Mesodermal cell (in vitro differentiated cells): ENCODE measurements around the gene TAF13. TPM values are rescaled to one million over a fixed set of nuclear protein-coding genes. Genes with fewer than 3 reads are reported as not detected.

Experiments used
- H3K27ac ChIP-seq: 2 replicates; pipeline ENCODE4 v1.7.0; 2013; ENCODE audit warnings: mild to moderate bottlenecking, low read depth, low read length, moderate library complexity; ENCODE audit not compliant: severe bottlenecking
- H3K36me3 ChIP-seq: 2 replicates; pipeline ENCODE4 v1.7.1; 2013; ENCODE audit warnings: mild to moderate bottlenecking, low read length, moderate library complexity; ENCODE audit not compliant: control insufficient read depth, insufficient read depth
- H3K4me1 ChIP-seq: one replicate; pipeline ENCODE4 v1.7.1; 2013; ENCODE audit warnings: mild to moderate bottlenecking, low read length; ENCODE audit not compliant: insufficient read depth, control insufficient read depth, poor library complexity, severe bottlenecking
- H3K4me3 ChIP-seq: 2 replicates; pipeline ENCODE4 v1.7.0; 2013; ENCODE audit warnings: low read length, control low read depth, mild to moderate bottlenecking; ENCODE audit not compliant: insufficient read depth, poor library complexity, severe bottlenecking; ENCODE audit errors: extremely low read depth
- H3K9me3 ChIP-seq: 2 replicates; pipeline ENCODE4 v1.7.1; 2013; ENCODE audit warnings: mild to moderate bottlenecking, low read length, moderate library complexity; ENCODE audit not compliant: control insufficient read depth
- WGBS, 2 experiments: methylation state at CpG; one replicate each; pipeline ENCODE4 v1.1.5; 2013; ENCODE audit warnings: missing lambda C conversion rate in 2 of 2; ENCODE audit not compliant: insufficient coverage in 2 of 2; 5-methylcytosine and 5-hydroxymethylcytosine counted together
- polyA plus RNA-seq, 2 experiments: library from polyadenylated mRNA; stranded (reverse); fragments of 50-300 nt; gene quantifications; one replicate each; pipeline ENCODE4 v1.2.3, GENCODE V29; 2013

Gene TAF13, protein sequence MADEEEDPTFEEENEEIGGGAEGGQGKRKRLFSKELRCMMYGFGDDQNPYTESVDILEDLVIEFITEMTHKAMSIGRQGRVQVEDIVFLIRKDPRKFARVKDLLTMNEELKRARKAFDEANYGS
- 43.5 TPM for polyA plus RNA-seq (2013, experiment 1 of 2)
- polyA plus RNA-seq (2013, experiment 2 of 2) = 45.5 TPM

DNA sequence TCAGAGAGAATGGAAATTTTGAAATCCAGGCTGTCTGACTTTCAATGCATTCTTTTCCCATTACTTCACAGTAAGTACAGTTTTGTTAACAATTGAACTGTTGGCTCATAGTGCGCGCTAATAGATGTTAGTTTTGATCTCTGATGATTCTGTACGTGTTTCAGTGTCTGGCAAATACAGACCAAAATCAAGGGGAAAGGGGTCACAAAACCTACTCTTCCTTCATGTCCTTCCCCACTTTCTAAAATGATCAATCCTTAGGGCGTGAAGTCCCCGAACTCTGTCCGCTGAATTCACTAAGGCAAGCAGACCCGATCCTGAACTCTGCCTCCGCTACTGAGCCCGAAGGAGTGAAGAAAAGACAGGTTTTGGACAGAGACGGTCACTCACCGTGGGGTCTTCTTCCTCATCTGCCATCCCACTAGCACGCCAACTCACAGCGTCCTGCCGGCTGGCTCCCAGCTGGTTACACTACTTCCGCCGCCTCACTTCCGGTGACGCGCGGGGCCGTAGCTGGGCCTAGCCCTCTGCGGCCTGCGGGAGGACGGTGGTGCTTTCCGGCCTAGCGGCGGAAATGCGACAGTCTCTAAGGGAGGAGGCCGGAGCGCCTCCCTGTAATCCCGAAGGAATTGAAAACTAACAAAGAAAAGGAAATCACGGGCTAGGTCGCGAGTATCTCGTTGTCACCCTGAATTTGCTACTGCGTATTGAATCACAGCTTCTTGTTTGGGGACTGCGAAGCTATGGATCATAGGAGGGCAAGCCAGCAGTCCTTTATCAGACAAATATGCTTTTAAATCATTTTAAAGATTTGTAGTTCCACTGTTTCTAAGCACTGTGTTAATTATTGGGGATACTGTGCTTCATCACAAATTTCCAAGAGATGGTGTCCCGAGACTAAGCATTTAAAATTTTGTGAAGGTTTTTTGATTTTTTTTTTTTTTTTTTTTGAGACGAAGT, at the start of gene TAF13:
TAF13 (minus strand) TSS at position 473 of the 960 bp plus-strand sequence; CDS start at position 417, 56 bp downstream.
- Histone ChIP-seq H3K36me3 (peaks cover 20% of the 10 kb centered on the region), H3K4me1 (no peaks in the 10 kb centered on the region), H3K4me3 (peak within 1 kb of the TSS; percentile 86), H3K27ac (peak within 1 kb of the TSS; percentile 96), H3K9me3 (no peaks in the 10 kb centered on the region)
- WGBS, 2 experiments = 3% methylated on average over 34 of the region's 39 CpGs

DNA sequence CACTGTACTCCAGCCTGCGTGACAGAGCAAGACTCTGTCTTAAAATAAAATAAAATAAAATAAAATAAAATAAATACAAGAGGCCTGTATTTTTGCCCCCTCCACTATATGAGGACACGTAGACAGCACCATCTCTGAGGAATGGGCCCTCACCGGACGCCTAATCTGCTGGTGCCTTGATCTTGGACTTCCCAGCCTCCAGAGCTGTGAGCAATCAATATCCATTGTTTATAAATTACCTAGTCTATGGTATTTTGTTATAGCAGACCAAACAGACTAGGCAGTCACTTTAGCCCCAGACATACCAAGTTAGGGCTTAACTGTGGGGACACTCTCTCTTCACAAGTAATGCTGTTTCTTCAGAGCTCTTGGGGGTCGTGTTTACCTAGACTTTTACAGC, 44.6 kb upstream of the TAF13 start:
- no peaks in the 10 kb centered on the region for H3K36me3 ChIP-seq
- no peak overlapping the region for H3K4me3 ChIP-seq

DNA sequence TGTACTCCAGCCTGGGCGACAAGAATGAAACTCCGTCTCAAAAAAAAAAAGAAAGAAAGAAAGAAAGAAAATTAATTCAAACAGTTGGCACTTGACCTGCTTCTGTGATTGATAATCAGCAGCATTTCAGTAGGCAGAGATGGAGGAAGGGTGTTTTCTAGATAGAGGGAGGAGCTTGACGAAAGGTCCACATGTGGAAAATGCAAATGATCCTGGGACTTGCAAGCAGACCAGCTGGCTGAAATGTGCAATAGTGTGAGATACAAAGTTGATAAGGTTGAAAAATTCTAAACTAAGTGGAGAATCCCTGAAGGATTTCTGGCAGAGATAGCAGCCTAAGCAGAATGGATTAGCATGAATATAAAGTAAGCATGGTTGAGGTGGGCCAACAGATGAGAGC, 42.3 kb upstream of the TAF13 start:
- no peaks in the 10 kb centered on the region for H3K36me3 ChIP-seq
- no peak overlapping the region for H3K27ac ChIP-seq
- no peaks in the 10 kb centered on the region for H3K4me1 ChIP-seq
- no peaks in the 10 kb centered on the region for H3K9me3 ChIP-seq
- no peak overlapping the region for H3K4me3 ChIP-seq
- WGBS, 2 experiments = 86 to 91% methylated on average over 1 to 3 of the region's 3 CpGs

More for the DNA sequence above, 44.6 kb upstream of the TAF13 start:
- Histone ChIP-seq H3K27ac (no peak overlapping the region), H3K4me1 (no peaks in the 10 kb centered on the region), H3K9me3 (no peaks in the 10 kb centered on the region)
- 94% methylated on average over 3 of the region's 5 CpGs; no CpG with 5 or more reads in 1 of the 2 experiments for whole genome bisulfite sequencing, 2 experiments

DNA sequence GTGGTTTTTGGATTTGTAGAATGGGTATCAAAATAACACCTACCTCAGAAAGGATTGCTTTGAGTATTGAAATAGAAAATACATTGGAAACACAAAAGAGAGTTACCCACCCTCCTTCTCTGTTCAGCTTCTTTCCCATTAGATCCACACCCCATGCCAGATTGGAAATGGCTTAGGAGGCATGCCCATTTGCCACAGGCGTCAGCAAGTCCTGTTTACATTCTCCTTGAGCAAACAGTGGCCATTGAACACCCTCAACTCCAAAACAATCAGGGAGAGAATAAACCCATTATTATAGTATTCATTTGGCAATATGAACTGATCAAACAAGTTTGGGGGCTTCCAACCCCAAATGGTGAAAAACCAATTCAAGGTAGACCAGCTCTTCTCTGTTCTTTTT, 40.5 kb upstream of the TAF13 start:
- Histone ChIP-seq H3K9me3 (no peaks in the 10 kb centered on the region), H3K4me3 (no peak overlapping the region), H3K27ac (no peak overlapping the region), H3K36me3 (no peaks in the 10 kb centered on the region), H3K4me1 (no peaks in the 10 kb centered on the region)
- no CpG with 5 or more reads among the region's 1 CpG for WGBS, 2 experiments

DNA sequence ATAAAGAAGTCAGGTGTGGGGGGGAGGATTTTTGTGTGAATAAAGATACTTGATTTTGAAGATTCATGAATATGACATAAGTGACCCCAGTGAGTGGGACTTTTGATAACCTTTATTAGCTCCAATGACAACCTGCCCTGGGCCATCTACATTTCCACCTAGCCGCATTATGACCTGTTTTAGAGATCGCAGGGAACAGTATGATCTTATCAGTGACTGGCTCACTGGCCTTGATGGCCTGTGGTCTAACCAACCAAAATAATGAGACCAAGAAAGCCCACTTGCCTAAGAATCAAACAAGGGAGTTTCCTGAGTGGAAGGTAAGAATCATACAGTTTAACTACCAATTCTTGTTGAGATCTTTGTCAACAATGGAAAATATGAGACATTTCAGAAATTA, 39.9 kb upstream of the TAF13 start:
- 94% methylated on average over 2 of the region's 2 CpGs; no CpG with 5 or more reads in 1 of the 2 experiments for whole genome bisulfite sequencing, 2 experiments
- H3K27ac ChIP-seq = no peak overlapping the region

DNA sequence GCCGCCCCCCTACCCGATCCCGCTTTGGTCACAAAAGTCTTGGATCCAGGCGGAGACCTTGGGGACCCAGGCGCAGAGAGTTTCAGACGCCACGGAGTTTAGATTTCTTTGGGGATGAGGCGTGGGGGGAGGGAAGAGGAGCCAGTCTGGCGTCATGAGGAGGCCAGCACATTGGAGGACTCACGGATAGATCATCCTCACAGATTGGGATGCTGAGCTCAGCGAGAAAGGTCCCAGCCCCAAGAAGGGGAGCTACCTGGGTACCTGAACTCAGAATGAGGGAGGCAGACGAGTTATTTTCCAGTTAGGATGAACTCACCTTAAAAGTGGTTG, 38.5 kb upstream of the TAF13 start:
- 10 to 13% methylated on average over 9 to 12 of the region's 12 CpGs for WGBS, 2 experiments
- Histone ChIP-seq H3K27ac (no peak overlapping the region), H3K36me3 (no peaks in the 10 kb centered on the region), H3K4me1 (no peaks in the 10 kb centered on the region), H3K9me3 (no peaks in the 10 kb centered on the region), H3K4me3 (peak overlapping the region; percentile 16)

More for the DNA sequence above, 39.9 kb upstream of the TAF13 start:
- Histone ChIP-seq H3K4me3 (no peak overlapping the region), H3K9me3 (no peaks in the 10 kb centered on the region), H3K36me3 (no peaks in the 10 kb centered on the region), H3K4me1 (no peaks in the 10 kb centered on the region)

DNA sequence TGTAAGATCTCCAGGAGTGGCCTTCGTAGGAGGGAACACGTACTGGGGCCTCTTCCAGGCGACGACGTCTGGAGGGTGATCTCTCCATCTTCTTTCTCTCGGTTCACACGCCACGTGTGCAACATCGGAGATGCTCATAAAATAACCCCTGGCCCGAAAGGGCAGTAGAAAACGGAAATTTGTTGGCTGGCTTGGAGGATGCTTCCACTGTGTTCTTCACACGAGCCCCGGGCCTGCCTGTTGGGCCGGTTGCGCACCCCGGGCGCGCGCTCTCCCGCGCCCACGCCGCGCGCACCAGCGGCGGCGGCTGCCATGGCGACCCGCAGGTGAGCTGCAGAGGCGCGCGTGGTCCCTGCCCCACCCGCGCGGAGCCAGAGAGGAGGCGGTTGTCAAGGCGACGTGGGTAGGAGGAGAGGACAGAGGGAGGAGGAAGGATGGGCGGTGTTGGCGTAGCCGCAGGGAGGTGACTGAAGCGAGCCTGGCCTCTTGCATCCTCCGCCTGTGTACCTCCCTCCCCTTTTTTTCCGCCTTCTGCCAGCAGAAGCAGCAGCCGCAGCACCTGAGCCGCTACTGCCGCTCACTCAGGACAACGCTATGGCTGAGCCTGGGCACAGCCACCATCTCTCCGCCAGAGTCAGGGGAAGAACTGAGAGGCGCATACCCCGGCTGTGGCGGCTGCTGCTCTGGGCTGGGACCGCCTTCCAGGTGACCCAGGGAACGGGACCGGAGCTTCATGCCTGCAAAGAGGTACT, 38.0 kb upstream of the TAF13 start, which contains the start of gene ELAPOR1:
ELAPOR1 (plus strand) TSS at position 526 of the 752 bp plus-strand sequence; CDS start at position 595, 69 bp downstream.
- no peaks in the 10 kb centered on the region for H3K4me1 ChIP-seq
- peak within 1 kb of the TSS; percentile 16 for H3K4me3 ChIP-seq
- 3 to 4% methylated on average over 27 to 41 of the region's 56 CpGs for WGBS, 2 experiments
- no peaks in the 10 kb centered on the region for H3K9me3 ChIP-seq
- H3K27ac ChIP-seq = no peak within 1 kb of the TSS
- H3K36me3 ChIP-seq = no peaks in the 10 kb centered on the region

DNA sequence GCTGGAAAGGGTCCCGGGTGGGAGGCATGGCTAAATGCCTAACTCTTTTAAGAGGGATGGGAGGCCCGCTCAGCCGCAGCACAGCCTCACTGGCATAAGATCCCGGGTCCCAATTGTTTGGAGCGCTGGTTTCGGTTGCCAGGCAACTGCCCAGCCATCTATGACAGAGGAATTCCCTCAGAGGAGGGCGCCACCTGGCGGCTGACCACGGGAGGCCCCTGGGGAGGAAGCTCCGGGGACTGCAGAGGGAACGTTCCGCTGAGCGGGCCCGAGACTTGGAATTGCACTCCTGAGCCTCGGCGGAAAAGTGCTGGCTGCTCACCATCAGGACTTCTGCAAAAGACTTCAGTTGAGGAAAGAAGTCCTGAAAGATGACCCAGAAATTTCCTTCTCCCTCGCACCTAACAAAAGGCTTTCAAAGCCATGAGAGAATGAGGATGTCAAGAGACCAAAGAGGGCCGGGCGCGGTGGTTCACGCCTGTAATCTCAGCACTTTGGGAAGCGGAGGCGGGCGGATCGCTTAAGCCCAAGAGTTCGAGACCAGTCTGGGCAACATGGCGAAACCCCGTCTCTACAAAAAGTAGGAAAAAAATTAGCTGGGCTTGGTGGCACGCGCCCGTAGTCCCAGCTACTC, 37.0 kb upstream of the TAF13 start:
- Histone ChIP-seq H3K4me1 (no peaks in the 10 kb centered on the region), H3K27ac (peak overlapping the region; percentile 65), H3K9me3 (no peaks in the 10 kb centered on the region), H3K36me3 (no peaks in the 10 kb centered on the region), H3K4me3 (no peak overlapping the region)
- 11 to 12% methylated on average over 28 to 30 of the region's 31 CpGs for WGBS, 2 experiments

DNA sequence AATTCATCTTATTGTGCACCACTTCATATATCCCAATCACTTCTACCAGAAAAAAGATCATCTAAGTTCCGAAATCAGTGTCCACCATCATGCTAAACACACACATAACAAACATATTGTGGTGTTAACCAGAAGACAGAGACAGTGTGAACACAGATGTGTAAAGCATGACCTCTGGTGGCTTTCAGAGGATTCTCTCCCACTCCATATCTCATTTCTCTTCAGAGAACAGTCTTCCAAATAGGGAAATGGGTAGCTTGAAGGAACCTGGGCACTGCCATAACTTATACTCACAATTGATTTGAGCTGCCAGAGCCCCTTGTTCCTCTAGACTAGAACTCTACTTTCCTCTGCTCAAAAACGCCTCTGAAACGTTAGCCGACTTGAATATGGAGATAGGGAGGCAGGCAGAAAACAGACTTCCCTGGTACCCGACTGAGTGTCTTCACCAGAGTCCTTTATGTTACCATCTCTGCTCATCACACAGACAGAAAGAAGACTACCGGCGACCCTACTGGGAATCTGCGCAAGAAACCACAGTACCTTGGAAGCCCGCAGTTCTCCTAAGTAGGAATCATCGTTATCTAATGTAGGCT, 36.4 kb upstream of the TAF13 start:
- no peaks in the 10 kb centered on the region for H3K4me1 ChIP-seq
- 44 to 48% methylated on average over 2 to 6 of the region's 10 CpGs for WGBS, 2 experiments
- H3K4me3 ChIP-seq = no peak overlapping the region
- H3K27ac ChIP-seq = peak overlapping the region; percentile 65
- H3K9me3 ChIP-seq = no peaks in the 10 kb centered on the region
- no peaks in the 10 kb centered on the region for H3K36me3 ChIP-seq
